WI38 (cell line): ENCODE data around the gene AMPD1.

Experiments
- H3K4me3 ChIP-seq: 2 replicates; pipeline ENCODE4 v1.5.1; 2011; ENCODE audit warnings: low read depth, mild to moderate bottlenecking, control low read depth, low read length
- TF ChIP-seq, protein P1 (sequence below): IDR thresholded peaks from 2 replicates; pipeline ENCODE4 v1.5.1; 2012; ENCODE audit warnings: low read depth, mild to moderate bottlenecking, control low read depth, low read length

The AMPD1 gene

DNA sequence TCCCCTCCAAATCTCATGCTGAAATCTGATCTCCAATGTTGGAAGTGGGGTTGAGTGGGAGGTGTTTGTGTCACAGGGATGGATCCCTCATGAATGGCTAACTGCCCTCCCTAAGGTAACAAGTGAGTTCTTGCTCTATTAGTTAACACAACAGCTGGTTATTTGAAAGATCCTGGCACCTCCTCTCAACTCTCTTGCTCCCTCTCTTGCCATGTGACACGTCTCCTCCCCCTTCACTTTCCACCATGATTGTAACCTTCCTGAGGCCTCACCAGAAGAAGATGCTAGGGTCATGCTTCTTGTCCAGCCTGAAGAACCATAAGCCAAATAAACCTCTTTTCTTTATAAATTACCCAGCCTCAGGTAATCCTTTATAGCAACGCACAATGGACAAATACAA, 54.0 kb downstream of the AMPD1 start:
- no peak overlapping the region for H3K4me3 ChIP-seq
- TF ChIP-seq, protein P1, sequence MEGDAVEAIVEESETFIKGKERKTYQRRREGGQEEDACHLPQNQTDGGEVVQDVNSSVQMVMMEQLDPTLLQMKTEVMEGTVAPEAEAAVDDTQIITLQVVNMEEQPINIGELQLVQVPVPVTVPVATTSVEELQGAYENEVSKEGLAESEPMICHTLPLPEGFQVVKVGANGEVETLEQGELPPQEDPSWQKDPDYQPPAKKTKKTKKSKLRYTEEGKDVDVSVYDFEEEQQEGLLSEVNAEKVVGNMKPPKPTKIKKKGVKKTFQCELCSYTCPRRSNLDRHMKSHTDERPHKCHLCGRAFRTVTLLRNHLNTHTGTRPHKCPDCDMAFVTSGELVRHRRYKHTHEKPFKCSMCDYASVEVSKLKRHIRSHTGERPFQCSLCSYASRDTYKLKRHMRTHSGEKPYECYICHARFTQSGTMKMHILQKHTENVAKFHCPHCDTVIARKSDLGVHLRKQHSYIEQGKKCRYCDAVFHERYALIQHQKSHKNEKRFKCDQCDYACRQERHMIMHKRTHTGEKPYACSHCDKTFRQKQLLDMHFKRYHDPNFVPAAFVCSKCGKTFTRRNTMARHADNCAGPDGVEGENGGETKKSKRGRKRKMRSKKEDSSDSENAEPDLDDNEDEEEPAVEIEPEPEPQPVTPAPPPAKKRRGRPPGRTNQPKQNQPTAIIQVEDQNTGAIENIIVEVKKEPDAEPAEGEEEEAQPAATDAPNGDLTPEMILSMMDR = no peak

DNA sequence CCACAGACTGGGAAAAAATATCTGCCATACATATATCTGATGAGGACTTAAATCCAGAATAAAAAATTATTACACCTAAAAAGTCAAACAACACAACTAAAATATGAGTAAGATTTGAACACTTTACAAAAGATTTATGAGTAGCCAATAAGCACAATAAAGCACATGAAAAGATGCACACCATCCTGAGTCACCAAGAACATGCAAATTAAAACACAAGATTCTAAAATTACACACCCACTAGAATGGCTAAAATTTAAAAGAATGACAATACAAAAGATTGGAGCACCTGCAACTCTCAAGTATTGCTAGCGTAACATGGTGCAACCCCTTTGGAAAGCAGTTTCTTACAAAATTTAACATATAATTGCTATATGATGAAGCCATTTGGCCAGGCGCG, 56.4 kb downstream of the AMPD1 start:
- TF ChIP-seq, protein P1 = no peak
- no peak overlapping the region for H3K4me3 ChIP-seq

DNA sequence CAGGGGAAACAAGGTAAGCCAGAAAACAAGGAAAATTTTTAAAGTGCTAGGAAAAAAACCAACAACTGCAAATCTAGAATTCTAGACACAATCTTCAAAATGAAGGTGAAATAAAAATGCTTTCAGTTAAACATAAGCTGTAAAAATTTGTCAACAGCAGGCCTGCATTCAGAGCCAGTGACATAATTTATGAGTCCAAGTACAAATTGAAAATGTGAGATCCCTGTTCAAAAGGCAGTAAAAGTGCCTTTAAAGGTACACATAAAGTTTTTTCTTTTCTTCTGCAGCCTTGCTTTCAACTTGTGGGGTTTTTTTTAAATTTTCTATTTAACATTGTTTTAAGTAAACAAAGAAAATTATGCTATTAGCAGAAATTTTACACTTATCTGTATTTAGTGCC, 62.9 kb downstream of the AMPD1 start:
- TF ChIP-seq, protein P1 = no peak
- H3K4me3 ChIP-seq = no peak overlapping the region

DNA sequence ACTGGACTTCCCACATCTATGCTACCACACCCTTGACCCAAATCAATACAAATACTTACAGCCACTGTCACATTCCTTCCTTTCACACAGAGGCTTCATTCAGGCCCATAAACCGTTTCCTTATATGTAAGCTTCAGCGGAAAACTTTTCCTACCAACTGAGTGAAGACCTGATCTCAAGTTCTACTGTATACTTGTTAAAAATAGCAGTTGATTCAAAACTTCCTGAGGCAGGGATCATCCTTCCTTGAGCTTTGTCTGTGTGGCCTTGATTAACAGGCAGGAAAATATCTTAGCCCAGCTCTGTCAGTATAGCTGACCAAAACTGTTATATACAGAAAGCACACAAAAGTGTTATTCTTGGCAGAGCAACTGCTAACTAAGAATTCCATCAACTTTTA, 68.2 kb downstream of the AMPD1 start:
- H3K4me3 ChIP-seq = no peak overlapping the region
- TF ChIP-seq, protein P1 = no peak

DNA sequence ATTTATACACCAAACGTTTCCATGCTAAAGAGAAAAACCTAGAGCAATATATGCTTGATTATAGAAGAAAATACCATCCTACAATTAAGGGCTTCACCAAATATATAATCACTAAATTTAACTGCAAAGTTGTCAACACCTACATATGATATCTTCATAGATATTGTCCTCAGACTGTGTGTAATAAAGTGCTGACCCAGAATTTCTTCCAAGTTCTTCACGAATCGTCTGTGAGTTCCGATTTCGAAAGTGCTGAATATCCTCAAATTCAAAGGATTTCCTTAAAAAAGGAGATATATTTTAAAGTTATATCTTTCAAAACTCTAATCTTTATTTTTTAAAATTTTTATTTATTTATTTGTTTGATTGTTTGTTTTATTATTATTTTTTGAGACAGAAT, 72.0 kb downstream of the AMPD1 start:
- H3K4me3 ChIP-seq = no peak overlapping the region
- TF ChIP-seq, protein P1 = no peak
